Trophoblast cell (in vitro differentiated cells and primary cell): ENCODE measurements around the gene COA5.

Experiments used
- DNase-seq, 2 donors: peaks; one replicate each; pipeline ENCODE4 v3.0.0-alpha.2; 2016
- H2AFZ ChIP-seq: 2 replicates; pipeline ENCODE4 v1.6.1; 2013; ENCODE audit warnings: low read length, moderate library complexity, mild to moderate bottlenecking; ENCODE audit not compliant: insufficient read depth, poor library complexity
- H2AK5ac ChIP-seq: 2 replicates; pipeline ENCODE4 v1.6.1; 2013; ENCODE audit warnings: mild to moderate bottlenecking, low read length
- H2BK120ac ChIP-seq: 2 replicates; pipeline ENCODE4 v1.6.1; 2013; ENCODE audit warnings: low read length, mild to moderate bottlenecking, moderate library complexity; ENCODE audit not compliant: insufficient read depth, poor library complexity
- H2BK12ac ChIP-seq: 2 replicates; pipeline ENCODE4 v1.6.1; 2013; ENCODE audit warnings: mild to moderate bottlenecking, low read length, moderate library complexity
- H2BK5ac ChIP-seq: 2 replicates; pipeline ENCODE4 v1.6.1; 2013; ENCODE audit warnings: low read length, low read depth, moderate library complexity, mild to moderate bottlenecking; ENCODE audit not compliant: poor library complexity
- H3K14ac ChIP-seq: 2 replicates; pipeline ENCODE4 v1.6.1; 2013; ENCODE audit warnings: mild to moderate bottlenecking, low read length
- H3K18ac ChIP-seq: 2 replicates; pipeline ENCODE4 v1.6.1; 2013; ENCODE audit warnings: mild to moderate bottlenecking, low read length
- H3K23ac ChIP-seq: 2 replicates; pipeline ENCODE4 v1.6.1; 2013; ENCODE audit warnings: low read length
- H3K27ac ChIP-seq: 2 replicates; pipeline ENCODE4 v1.5.1; 2013; ENCODE audit warnings: low read depth, mild to moderate bottlenecking, inconsistent platforms, low read length, moderate library complexity
- H3K27me3 ChIP-seq: 2 replicates; pipeline ENCODE4 v1.6.1; 2013; ENCODE audit warnings: inconsistent platforms, mild to moderate bottlenecking, low read length, moderate library complexity; ENCODE audit not compliant: insufficient read depth
- H3K36me3 ChIP-seq, 2 experiments: 1 replicate in 1 of 2; 2 replicates in 1 of 2; pipeline ENCODE4 v1.6.1; 2013; ENCODE audit warnings: low read length in 2 of 2, mild to moderate bottlenecking in 2 of 2, moderate library complexity in 1 of 2; ENCODE audit not compliant: insufficient read depth in 2 of 2, control insufficient read depth in 1 of 2
- H3K4ac ChIP-seq: 2 replicates; pipeline ENCODE4 v1.6.1; 2013; ENCODE audit warnings: low read depth, mild to moderate bottlenecking, low read length, moderate library complexity
- H3K4me1 ChIP-seq, 2 experiments: 1 replicate in 1 of 2; 2 replicates in 1 of 2; pipeline ENCODE4 v1.6.1; 2013; ENCODE audit warnings: low read length in 2 of 2, mild to moderate bottlenecking in 2 of 2, moderate library complexity in 1 of 2; ENCODE audit not compliant: insufficient read depth in 2 of 2, control insufficient read depth in 1 of 2
- H3K4me2 ChIP-seq: 2 replicates; pipeline ENCODE4 v1.6.1; 2013; ENCODE audit warnings: inconsistent platforms, mild to moderate bottlenecking, low read length, moderate library complexity
- H3K4me3 ChIP-seq: 2 replicates; pipeline ENCODE4 v1.5.1; 2013; ENCODE audit warnings: mild to moderate bottlenecking, low read depth, low read length, inconsistent platforms
- H3K79me1 ChIP-seq: one replicate; pipeline ENCODE4 v1.6.1; 2013; ENCODE audit warnings: low read length
- H3K79me2 ChIP-seq: 2 replicates; pipeline ENCODE4 v1.6.1; 2013; ENCODE audit warnings: low read length, mild to moderate bottlenecking; ENCODE audit not compliant: control insufficient read depth, insufficient read depth, poor library complexity
- H3K9ac ChIP-seq: 2 replicates; pipeline ENCODE4 v1.6.1; 2013; ENCODE audit warnings: mild to moderate bottlenecking, low read length
- H3K9me3 ChIP-seq: 2 replicates; pipeline ENCODE4 v1.6.1; 2013; ENCODE audit warnings: low read depth, mild to moderate bottlenecking, control low read depth, inconsistent platforms, low read length; ENCODE audit not compliant: insufficient read depth
- H4K12ac ChIP-seq: 2 replicates; pipeline ENCODE4 v1.6.1; 2013; ENCODE audit warnings: low read depth, mild to moderate bottlenecking, low read length, moderate library complexity
- H4K8ac ChIP-seq: 2 replicates; pipeline ENCODE4 v1.6.1; 2013; ENCODE audit warnings: low read depth, mild to moderate bottlenecking, low read length, moderate library complexity
- H4K91ac ChIP-seq: one replicate; pipeline ENCODE4 v1.6.1; 2013; ENCODE audit warnings: low read depth, mild to moderate bottlenecking, low read length, moderate library complexity
- WGBS: extraction: QIAGEN DNeasy Blood & Tissue Kit; methylation state at CpG from one replicate; pipeline ENCODE4 v1.1.7; 2013; ENCODE audit warnings: missing lambda C conversion rate; ENCODE audit not compliant: insufficient read length, insufficient coverage; ENCODE audit errors: extremely low coverage; 5-methylcytosine and 5-hydroxymethylcytosine counted together

The COA5 gene

GRCh38 chr2:98582523-98582922 is 25.8 kb downstream of the COA5 start:
- H3K36me3 ChIP-seq = peaks cover 15 to 27% of the 10 kb centered on the region in 2 experiments
- H2BK120ac ChIP-seq = no peak overlapping the region
- no peak overlapping the region for H2BK5ac ChIP-seq
- no peak overlapping the region for H4K91ac ChIP-seq
- no peak overlapping the region for H4K8ac ChIP-seq
- H3K18ac ChIP-seq = no peak overlapping the region
- no peaks in the 10 kb centered on the region for H3K4me1 ChIP-seq
- no peak overlapping the region for H3K23ac ChIP-seq
- no peak overlapping the region for H4K12ac ChIP-seq
- H3K9ac ChIP-seq = peak overlapping the region; percentile 33
- no peak overlapping the region for H3K27ac ChIP-seq
- H3K4ac ChIP-seq = no peak overlapping the region
- no peak overlapping the region for H2AK5ac ChIP-seq
- H3K79me1 ChIP-seq = no peaks in the 10 kb centered on the region
- peaks cover 2% of the 10 kb centered on the region for H3K79me2 ChIP-seq
- H2AFZ ChIP-seq = no peak overlapping the region
- H3K4me3 ChIP-seq = no peak overlapping the region
- no peak overlapping the region for H3K14ac ChIP-seq
- peaks cover 2% of the 10 kb centered on the region for H3K9me3 ChIP-seq
- no peak for DNase-seq
- no CpG with 5 or more reads among the region's 9 CpGs for WGBS
- H3K4me2 ChIP-seq = no peak overlapping the region
- no peaks in the 10 kb centered on the region for H3K27me3 ChIP-seq
- no peak overlapping the region for H2BK12ac ChIP-seq

GRCh38 chr2:98580656-98581284 is 27.5 kb downstream of the COA5 start:
- Histone ChIP-seq H2BK12ac (no peak overlapping the region), H4K12ac (no peak overlapping the region), H2BK5ac (no peak overlapping the region), H3K14ac (no peak overlapping the region), H4K8ac (no peak overlapping the region), H3K36me3 (peaks cover 21 to 32% of the 10 kb centered on the region in 2 experiments), H2BK120ac (no peak overlapping the region), H3K23ac (no peak overlapping the region), H4K91ac (no peak overlapping the region), H2AFZ (no peak overlapping the region), H3K27ac (no peak overlapping the region), H3K4me1 (no peaks in the 10 kb centered on the region), H3K4me2 (no peak overlapping the region), H3K79me1 (no peaks in the 10 kb centered on the region), H3K9me3 (peaks cover 2% of the 10 kb centered on the region), H2AK5ac (no peak overlapping the region), H3K9ac (no peak overlapping the region), H3K4ac (no peak overlapping the region), H3K79me2 (peaks cover 2% of the 10 kb centered on the region), H3K4me3 (no peak overlapping the region), H3K18ac (no peak overlapping the region), H3K27me3 (no peaks in the 10 kb centered on the region)
- no CpG with 5 or more reads among the region's 10 CpGs for WGBS
- DNase-seq = no peak

- H3K18ac ChIP-seq = no peak overlapping the region
Observed at GRCh38 chr2:98579926-98580325, 28.4 kb downstream of the COA5 start.

GRCh38 chr2:98578231-98578630 is 30.1 kb downstream of the COA5 start:
- H3K79me2 ChIP-seq = no peaks in the 10 kb centered on the region
- peak overlapping the region; percentile 56 for H3K9ac ChIP-seq
- no peak overlapping the region for H4K12ac ChIP-seq
- no peak overlapping the region for H3K23ac ChIP-seq
- H2BK120ac ChIP-seq = no peak overlapping the region
- no CpG with 5 or more reads among the region's 9 CpGs for WGBS
- H3K36me3 ChIP-seq = peaks cover 22 to 43% of the 10 kb centered on the region in 2 experiments
- H3K27ac ChIP-seq = no peak overlapping the region
- no peaks in the 10 kb centered on the region for H3K79me1 ChIP-seq
- H3K18ac ChIP-seq = no peak overlapping the region
- H2AK5ac ChIP-seq = no peak overlapping the region
- no peak overlapping the region for H2AFZ ChIP-seq
- H3K4me1 ChIP-seq = no peaks in the 10 kb centered on the region
- H4K8ac ChIP-seq = no peak overlapping the region
- no peak overlapping the region for H2BK12ac ChIP-seq
- H4K91ac ChIP-seq = no peak overlapping the region
- H3K4ac ChIP-seq = no peak overlapping the region
- H3K4me2 ChIP-seq = no peak overlapping the region
- H3K14ac ChIP-seq = no peak overlapping the region
- no peaks in the 10 kb centered on the region for H3K27me3 ChIP-seq
- H3K4me3 ChIP-seq = peak overlapping the region; percentile 51
- H2BK5ac ChIP-seq = no peak overlapping the region
- no peak for DNase-seq
- peaks cover 2% of the 10 kb centered on the region for H3K9me3 ChIP-seq

More at GRCh38 chr2:98579926-98580325, 28.4 kb downstream of the COA5 start:
- peaks cover 2% of the 10 kb centered on the region for H3K79me2 ChIP-seq
- H3K9ac ChIP-seq = no peak overlapping the region
- no peak overlapping the region for H3K4me2 ChIP-seq
- H3K23ac ChIP-seq = no peak overlapping the region
- no peak overlapping the region for H3K14ac ChIP-seq
- no peak overlapping the region for H3K4me3 ChIP-seq
- no peak overlapping the region for H4K91ac ChIP-seq
- no peaks in the 10 kb centered on the region for H3K79me1 ChIP-seq
- H4K8ac ChIP-seq = no peak overlapping the region
- peaks cover 21 to 37% of the 10 kb centered on the region in 2 experiments for H3K36me3 ChIP-seq
- no peak overlapping the region for H2BK5ac ChIP-seq
- no peak overlapping the region for H2AK5ac ChIP-seq
- no peak overlapping the region for H2BK120ac ChIP-seq
- H3K27ac ChIP-seq = no peak overlapping the region
- no peaks in the 10 kb centered on the region for H3K27me3 ChIP-seq
- H4K12ac ChIP-seq = no peak overlapping the region
- WGBS = no CpG with 5 or more reads among the region's 7 CpGs
- peaks cover 2% of the 10 kb centered on the region for H3K9me3 ChIP-seq
- no peak overlapping the region for H2BK12ac ChIP-seq
- no peak overlapping the region for H3K4ac ChIP-seq
- no peaks in the 10 kb centered on the region for H3K4me1 ChIP-seq
- no peak overlapping the region for H2AFZ ChIP-seq
- no peak for DNase-seq
